NK-92 treated with Interleukin-12 subunit alpha and Interleukin-12 subunit beta, amount 100 ng/mL, for 24 hours (cell line): ENCODE data around the gene JDP2.

Experiments used
- DNase-seq: peaks from one replicate; lab custom pipeline; 2025; lab: John Stamatoyannopoulos, UW

The JDP2 gene

GRCh38 chr14:75484711-75485429, 57.0 kb downstream of the JDP2 start:
- DNase-seq, result no peak

- DNase-seq, result no peak
Observed at GRCh38 chr14:75486318-75486717, 58.5 kb downstream of the JDP2 start.

- no peak for DNase-seq
Observed at GRCh38 chr14:75487155-75487671, 59.4 kb downstream of the JDP2 start.

DNA sequence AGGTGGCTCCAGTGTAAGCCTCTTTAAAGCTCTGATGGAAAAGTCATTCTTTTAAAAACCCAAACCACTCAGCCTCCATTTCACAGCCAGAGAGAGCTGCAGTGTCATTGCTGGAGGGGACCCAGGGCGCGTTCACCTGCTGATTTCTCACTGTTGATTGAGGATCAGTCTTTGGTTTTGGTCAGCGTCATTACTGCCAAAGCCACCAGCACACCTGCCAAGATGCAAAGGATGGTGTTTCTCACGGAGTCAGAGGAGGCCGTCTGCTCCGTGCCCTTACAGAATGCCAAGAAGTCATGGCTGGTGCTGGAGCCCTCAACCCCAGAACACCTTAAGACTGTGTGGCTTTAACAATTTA, 61.6 kb downstream of the JDP2 start:
- DNase-seq, result no peak

- no peak for DNase-seq
Observed at GRCh38 chr14:75491376-75491978, 63.7 kb downstream of the JDP2 start.

DNA sequence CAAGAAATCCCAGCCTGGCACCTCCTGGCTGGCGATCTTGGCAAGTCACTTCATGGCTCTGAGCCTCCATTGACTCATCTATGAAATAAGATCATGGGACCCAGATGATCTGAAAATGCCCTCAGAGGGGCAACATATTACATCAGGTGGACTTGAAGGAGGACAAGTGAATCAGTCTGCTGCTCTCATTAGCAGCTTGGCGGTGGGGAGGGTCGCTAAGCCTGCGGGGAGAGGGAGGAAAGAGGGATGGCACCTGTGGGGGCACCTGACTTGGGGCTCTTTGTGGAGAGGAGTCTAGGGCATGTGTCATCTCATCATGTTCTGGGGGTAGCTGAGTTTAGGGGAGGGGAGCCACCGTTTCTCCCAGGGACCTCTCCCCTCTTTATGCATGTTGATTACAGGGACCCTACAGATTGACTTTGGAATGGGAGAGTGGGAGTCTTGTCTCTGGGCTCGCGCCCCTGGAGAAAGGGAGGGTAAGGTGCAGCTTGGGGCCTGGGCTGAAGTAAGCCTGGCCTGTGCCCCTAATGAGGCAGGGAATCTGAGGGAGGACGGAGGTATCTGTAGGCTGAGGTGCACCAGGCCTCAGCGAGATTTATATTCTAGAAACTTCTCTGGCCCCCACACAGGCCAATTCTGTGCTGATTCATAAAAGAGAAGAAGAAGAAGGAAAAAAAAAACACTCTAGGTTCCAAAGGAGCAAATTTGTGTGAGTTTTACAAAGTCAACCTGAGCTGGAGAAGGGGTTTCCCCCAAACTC, 65.2 kb downstream of the JDP2 start:
- DNase-seq, result no peak

DNA sequence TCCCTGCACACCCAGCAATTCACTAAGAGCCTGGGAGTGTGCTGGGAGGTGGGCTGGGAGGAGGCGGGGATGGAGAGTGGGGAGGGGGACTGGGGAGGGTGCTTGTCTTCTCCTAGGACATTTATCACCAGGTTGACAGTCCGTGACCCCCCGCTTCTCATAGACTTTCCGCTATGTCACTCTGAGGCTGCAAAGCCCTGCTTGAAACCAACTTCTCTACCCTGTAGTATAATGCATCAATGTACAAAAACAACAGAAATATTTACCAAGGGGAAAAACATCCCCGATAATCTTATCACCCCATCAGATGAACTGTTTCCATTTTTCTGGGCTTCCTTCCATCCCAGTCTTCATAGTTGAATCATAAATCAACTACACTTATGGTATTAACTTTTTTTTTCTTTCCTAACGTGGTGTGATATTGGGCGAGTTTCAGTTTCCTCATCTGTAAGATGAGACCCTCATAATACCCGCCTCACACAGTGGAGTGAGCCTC, 65.8 kb downstream of the JDP2 start:
- DNase-seq, result no peak

- no peak for DNase-seq
Observed at GRCh38 chr14:75494896-75495295, 67.1 kb downstream of the JDP2 start.

GRCh38 chr14:75495399-75495798, 67.6 kb downstream of the JDP2 start:
- DNase-seq, result no peak

GRCh38 chr14:75495882-75496281, 68.1 kb downstream of the JDP2 start:
- no peak for DNase-seq

DNA sequence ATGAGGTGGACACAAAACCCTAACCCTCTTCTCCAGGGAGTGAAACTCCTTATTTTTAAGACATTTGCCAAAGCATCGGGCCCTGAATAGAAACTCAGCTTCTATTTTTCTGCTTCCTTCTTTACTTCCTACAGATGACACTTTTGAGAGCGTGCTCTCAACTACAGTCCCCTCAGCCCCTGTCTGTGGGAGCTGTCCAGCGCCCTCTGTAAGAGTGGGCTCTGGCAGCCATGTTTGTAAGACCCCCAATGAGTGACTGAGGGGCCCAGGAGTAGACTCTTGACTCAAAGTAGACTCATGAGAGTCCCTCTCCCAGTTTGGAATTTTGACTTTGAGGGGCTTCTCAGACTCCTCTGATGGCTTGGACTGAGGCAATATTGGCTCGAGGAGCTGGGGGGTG, 68.9 kb downstream of the JDP2 start:
- DNase-seq, result no peak

DNA sequence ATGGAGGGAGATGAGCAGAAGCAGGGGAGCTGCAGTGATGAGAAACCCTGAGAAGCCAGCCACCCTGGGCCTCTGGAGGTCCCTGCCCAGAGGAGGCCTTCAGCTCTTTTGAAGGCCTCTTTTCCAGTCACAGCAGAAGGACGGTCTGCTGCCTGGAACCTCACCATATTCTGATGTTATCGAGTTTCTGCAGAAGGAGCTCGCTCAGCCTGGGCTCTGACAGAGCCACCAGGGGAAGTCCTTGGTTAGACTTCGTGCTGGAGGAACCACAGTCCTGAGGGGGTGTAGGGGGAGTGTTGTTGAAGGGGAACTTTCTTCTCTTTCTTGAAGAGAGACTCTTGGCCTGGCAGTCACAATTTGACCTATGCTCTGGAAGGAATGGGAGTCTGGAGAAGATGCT, 69.4 kb downstream of the JDP2 start:
- no peak for DNase-seq

DNA sequence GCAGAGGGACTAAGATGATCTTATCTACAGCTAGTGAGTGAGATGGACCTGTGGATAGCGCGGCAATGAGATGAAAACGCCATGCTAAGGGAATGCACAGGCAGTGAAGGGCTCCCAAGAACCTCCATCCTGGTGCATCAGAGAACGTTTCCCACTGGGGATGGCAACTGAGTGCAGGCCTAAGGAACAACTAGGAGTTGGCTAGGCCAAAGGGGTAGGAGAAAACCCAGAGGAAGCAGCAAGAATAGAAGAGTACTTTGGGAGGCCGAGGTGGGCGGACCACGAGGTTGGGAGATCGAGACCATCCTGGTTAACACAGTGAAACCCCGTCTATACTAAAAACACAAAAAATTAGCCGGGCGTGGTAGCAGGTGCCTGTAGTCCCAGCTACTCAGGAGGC, 69.9 kb downstream of the JDP2 start:
- no peak for DNase-seq

- no peak for DNase-seq
Observed at GRCh38 chr14:75499084-75499875, 71.5 kb downstream of the JDP2 start.

DNA sequence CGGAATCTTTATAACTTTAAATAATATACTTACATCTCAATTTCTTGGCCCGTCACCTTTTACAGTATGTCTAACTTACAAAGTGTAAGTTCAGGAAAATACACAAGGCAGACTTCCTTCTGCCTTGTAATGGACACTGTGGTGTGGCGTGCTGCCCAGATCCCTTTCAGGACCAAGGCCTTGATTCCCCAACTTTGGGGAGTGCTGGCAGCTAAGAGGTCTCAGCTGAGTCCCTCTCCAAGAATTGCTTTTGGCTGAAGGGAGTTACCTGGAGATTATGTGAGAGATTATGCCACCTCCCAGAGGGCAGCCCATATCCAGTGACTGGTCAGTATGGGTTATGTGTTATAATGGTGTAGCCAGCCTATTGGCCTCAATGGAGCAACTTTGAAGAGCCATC, 73.3 kb downstream of the JDP2 start:
- no peak for DNase-seq

DNA sequence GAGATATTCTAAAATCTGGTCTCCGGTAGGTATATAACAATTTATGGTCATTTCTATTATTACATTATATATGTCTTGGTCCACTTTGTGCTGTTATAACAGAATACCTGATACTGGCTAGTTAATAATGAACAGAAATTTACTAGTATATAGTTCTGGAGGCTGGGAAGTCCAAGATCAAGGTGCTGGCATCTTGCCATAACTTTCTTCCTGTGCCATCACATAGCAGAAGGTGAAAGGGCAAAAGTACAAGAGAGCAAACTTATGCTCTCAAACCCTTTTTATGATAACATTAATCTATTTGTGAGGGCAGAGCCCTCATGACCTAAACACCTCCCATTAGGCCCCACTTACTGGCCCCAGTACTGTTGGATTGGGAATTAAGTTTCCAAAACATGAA, 76.6 kb downstream of the JDP2 start:
- no peak for DNase-seq

- DNase-seq, result no peak
Observed at GRCh38 chr14:75506930-75507329, 79.1 kb downstream of the JDP2 start.

DNA sequence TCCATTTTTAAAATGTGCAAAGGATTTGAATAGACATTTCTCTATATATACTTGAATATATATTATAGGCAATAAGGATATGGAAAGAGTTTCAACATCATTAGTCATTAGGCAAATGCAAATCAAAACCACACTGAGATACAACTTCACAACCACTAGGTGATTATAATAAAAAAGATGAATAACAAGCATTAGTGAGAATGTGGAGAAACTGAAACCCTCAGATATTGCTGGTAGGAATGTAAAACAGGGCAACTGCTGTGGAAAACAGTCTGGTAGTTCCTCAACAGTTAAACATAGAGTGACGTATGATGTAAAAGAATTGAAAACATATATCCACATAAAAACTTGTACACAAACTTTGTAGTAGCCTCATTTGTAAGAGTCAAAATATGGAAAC, 82.7 kb downstream of the JDP2 start:
- no peak for DNase-seq

GRCh38 chr14:75511201-75511600, 83.4 kb downstream of the JDP2 start:
- DNase-seq, result no peak

- no peak for DNase-seq
Observed at GRCh38 chr14:75513911-75514672, 86.3 kb downstream of the JDP2 start.
